NOMO-1 treated with DMSO at 0.1 percent for 48 hours (cell line): ENCODE measurements around the gene FREY1.

Experiments
- DNase-seq: peaks from one replicate; lab custom pipeline; 2025; ENCODE audit not compliant: unreplicated experiment; lab: John Stamatoyannopoulos, UW

FREY1 gene

GRCh38 chr11:45872651-45873356, 34.3 kb downstream of the FREY1 start:
- DNase-seq = peak; percentile 41

DNA sequence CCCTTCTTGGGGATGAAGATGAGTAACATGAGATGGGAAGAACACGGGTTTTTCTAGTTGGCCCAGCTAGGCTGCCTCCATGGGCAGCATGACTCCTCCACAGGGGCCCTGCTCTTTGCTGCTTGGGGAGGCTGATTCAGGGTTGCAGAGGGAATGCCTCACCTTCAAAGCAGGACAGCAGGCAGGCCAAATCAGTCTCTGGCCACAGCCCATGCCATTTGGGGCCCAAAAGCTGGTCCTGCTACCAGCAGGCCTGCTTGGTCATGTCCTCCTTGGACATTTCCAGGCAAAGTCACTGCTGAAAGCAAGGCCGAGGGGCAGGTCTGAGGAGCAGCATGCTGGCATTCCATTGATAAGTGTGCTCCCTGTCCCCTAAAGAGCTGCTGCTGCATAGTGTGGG, 35.4 kb downstream of the FREY1 start:
- DNase-seq = no peak

- DNase-seq = no peak
Measured at GRCh38 chr11:45870706-45871105, 36.4 kb downstream of the FREY1 start.

DNA sequence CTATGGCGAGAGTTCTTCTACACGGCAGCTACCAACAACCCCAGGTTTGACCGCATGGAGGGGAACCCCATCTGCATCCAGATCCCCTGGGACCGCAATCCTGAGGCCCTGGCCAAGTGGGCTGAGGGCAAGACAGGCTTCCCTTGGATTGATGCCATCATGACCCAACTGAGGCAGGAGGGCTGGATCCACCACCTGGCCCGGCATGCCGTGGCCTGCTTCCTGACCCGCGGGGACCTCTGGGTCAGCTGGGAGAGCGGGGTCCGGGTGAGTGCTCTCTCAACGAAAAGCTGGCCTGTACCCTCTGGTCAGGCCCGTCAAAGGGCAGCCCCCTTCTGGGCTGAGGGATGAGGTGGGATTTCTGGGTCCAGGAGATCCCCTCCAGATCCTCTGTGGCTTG, 37.5 kb downstream of the FREY1 start:
- DNase-seq = no peak

- DNase-seq = no peak
Measured at GRCh38 chr11:45864041-45864440, 43.0 kb downstream of the FREY1 start.

DNA sequence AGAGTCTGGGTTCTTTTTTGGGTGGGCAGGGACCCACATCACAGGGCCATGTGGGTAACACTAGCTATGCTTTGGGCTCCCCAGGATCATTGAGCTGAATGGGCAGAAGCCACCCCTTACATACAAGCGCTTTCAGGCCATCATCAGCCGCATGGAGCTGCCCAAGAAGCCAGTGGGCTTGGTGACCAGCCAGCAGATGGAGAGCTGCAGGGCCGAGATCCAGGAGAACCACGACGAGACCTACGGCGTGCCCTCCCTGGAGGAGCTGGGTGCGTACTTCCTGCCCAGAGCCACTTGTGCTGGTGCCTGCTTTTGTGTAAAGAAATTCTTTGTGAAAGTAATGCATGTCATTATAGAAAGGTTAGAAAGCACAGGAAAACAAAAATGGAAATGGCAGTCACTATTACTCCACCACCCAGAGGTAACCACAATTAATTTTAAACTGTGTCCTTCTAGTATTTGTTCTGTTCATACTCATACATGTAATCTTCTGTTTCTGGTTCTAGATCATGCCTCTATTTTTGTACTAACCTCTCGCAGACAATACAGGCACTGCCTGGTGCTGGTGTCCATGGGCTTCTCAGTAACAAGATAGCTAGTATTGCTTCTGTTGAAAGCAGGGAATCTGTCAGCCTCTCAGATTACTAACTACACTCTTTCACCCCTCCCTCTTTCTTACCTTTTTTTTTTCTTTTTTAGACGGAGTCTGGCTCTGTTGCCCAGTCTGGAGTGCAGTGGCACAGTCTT, 46.1 kb downstream of the FREY1 start:
- no peak for DNase-seq

DNA sequence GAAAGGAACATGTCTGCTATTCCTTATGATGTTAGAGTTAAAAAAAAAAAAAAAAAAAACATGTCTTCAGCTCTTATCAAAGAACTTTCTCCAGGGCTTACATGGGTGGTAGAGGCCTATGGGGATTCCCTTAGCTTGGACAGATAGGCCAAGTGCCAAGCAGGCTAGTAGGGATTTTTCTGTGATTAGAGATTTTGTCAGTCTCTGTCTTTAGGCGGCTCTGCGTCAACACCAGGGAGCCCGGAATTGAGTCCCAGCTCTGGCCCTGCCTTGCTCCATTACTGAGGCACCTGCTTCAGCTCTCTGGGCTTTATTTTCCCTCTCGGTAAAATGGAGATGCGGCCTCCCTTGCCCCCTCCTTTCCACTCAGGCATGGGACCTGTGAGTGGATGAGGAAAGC, 46.7 kb downstream of the FREY1 start:
- DNase-seq = no peak

DNA sequence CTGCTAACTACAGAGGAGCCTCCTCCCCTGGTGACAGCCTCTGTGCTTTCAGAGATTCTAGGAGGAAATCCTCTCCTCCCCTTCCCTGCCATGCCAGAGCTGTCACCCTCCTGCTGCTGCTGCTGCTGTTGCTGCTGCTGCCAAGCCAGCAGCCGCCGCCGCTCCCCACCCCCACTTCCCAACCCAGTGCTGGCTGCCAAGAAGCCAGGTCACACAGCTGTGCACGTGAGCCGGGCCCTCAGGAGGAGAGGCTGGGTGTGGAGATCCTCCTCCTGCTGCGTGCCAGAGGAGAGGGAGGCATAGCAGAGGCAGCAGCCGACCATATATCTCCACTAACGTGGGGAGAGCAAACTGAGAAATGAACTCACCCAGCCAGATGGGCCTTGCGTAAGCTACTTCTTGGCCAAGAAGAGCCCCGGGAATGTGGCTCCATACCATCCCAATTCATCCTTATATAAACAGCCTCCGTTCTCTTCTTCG, 47.4 kb downstream of the FREY1 start:
- DNase-seq = no peak

DNA sequence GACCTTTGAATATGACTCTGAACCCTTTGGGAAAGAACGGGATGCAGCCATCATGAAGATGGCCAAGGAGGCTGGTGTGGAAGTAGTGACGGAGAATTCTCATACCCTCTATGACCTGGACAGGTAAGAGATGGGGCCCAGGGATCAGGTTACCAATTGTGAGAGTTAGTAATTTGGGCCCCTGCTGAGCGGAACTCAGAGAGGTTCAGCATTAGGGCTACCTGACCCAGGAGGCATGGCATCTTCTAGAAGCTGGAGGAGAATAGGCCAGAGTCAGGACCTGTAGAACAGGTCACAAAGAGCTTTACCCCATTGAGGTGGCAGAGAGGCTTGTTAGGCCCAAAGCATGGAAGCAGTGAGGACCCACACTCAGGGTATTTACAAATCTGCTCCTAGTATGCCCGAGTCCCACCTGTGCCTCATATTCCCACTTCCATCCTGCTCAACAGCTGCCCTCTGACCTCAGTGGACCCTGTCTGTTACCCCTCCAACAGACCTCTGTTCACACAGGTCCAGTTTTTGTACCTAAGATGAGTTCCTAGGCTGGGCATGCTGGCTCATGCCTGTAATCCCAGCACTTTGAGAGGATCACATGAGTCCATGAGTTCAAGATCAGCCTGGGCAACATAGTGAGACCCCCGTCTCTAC, 48.2 kb downstream of the FREY1 start:
- DNase-seq = no peak

GRCh38 chr11:45857961-45858474, 49.1 kb downstream of the FREY1 start:
- peak; percentile 96 for DNase-seq
